Keratinocyte (primary cell): ENCODE measurements around the gene GCFC2. TPM values are rescaled to one million over a fixed set of nuclear protein-coding genes. Genes with fewer than 3 reads are reported as not detected.

ENCODE experiments used
- DNase-seq: peaks from one replicate; pipeline ENCODE4 v3.0.0-alpha.2; 2011; ENCODE audit warnings: low read depth, missing footprints, low spot score
- FAIRE-seq: peaks from 2 replicates; lab custom pipeline; 2011; peaks lifted over from hg19 to GRCh38; lab: Jason Lieb, UNC
- H2AFZ ChIP-seq: 2 replicates; pipeline ENCODE4 v1.6.0; 2012; ENCODE audit warnings: low read length, control low read depth, inconsistent platforms; ENCODE audit not compliant: control insufficient read depth
- H3K27ac ChIP-seq: 2 replicates; pipeline ENCODE4 v1.5.1; 2011; ENCODE audit warnings: low read length; ENCODE audit not compliant: control insufficient read depth, insufficient read depth
- H3K27me3 ChIP-seq: 3 replicates; pipeline ENCODE4 v1.6.0; 2011; ENCODE audit warnings: low read length; ENCODE audit not compliant: control insufficient read depth, insufficient read depth; ENCODE audit errors: extremely low read depth
- H3K36me3 ChIP-seq, 2 experiments: 2 replicates in 1 of 2; 3 replicates in 1 of 2; pipeline ENCODE4 v1.5.1; 2011; ENCODE audit warnings: low read length in 2 of 2, mild to moderate bottlenecking in 1 of 2; ENCODE audit not compliant: control insufficient read depth in 2 of 2, insufficient read depth in 2 of 2; ENCODE audit errors: extremely low read depth in 1 of 2
- H3K4me1 ChIP-seq: 3 replicates; pipeline ENCODE4 v1.5.1; 2011; ENCODE audit warnings: low read length; ENCODE audit not compliant: control insufficient read depth, insufficient read depth; ENCODE audit errors: extremely low read depth
- H3K4me2 ChIP-seq: 3 replicates; pipeline ENCODE4 v1.6.0; 2011; ENCODE audit warnings: low read depth, low read length; ENCODE audit not compliant: control insufficient read depth, insufficient read depth; ENCODE audit errors: extremely low read depth
- H3K4me3 ChIP-seq, 3 experiments: fragments of 200-600 bp in 1 of 3; sonication (generic) in 1 of 3; 2 replicates in 2 of 3; 3 replicates in 1 of 3; pipeline ENCODE4 v1.5.1; 2011 to 2016; ENCODE audit warnings: low read length in 3 of 3, mild to moderate bottlenecking in 3 of 3, control low read depth in 2 of 3, inconsistent platforms in 1 of 3, low read depth in 1 of 3, mixed read lengths in 1 of 3, mixed run types in 1 of 3, moderate library complexity in 1 of 3; ENCODE audit not compliant: control insufficient read depth in 2 of 3, insufficient read depth in 2 of 3; ENCODE audit errors: extremely low read depth in 1 of 3
- H3K79me2 ChIP-seq: 2 replicates; pipeline ENCODE4 v1.6.0; 2012; ENCODE audit warnings: low read length; ENCODE audit not compliant: control insufficient read depth, insufficient read depth
- H3K9ac ChIP-seq: 3 replicates; pipeline ENCODE4 v1.6.0; 2011; ENCODE audit warnings: low read length; ENCODE audit not compliant: control insufficient read depth, insufficient read depth; ENCODE audit errors: extremely low read depth
- H3K9me1 ChIP-seq: 3 replicates; pipeline ENCODE4 v1.6.0; 2011; ENCODE audit warnings: low read length; ENCODE audit not compliant: control insufficient read depth, insufficient read depth; ENCODE audit errors: extremely low read depth
- H3K9me3 ChIP-seq: 2 replicates; pipeline ENCODE4 v1.5.1; 2012; ENCODE audit warnings: low read depth, low read length; ENCODE audit not compliant: control insufficient read depth
- H4K20me1 ChIP-seq: 3 replicates; pipeline ENCODE4 v1.6.0; 2011; ENCODE audit warnings: low read length; ENCODE audit not compliant: control insufficient read depth, insufficient read depth; ENCODE audit errors: extremely low read depth
- EZH2 ChIP-seq: IDR thresholded peaks from one replicate; pipeline ENCODE4 v1.6.1; 2012; ENCODE audit warnings: inconsistent platforms, mild to moderate bottlenecking, low read length, moderate library complexity
- dilution Hi-C: fragments of 300-500 bp; cut with MboI; formaldehyde crosslinking; loops from one replicate; pipeline ENCODE4 v1.7.0; 2020; ENCODE audit warnings: low sequenced_read_pairs; ENCODE audit not compliant: extremely low pct_ligation_motif_present
- polyA plus RNA-seq, 5 experiments: library from polyadenylated mRNA; depleted of rRNA in 3 of 5; stranded (reverse) in 3 of 5; stranded (forward) in 1 of 5; unstranded in 1 of 5; fragments of >200 nt; gene quantifications; 1 replicate in 1 of 5; 2 replicates in 3 of 5; 3 replicates in 1 of 5; pipeline versions ENCODE4 v1.2.1 to v1.2.3, GENCODE V29; 2011 to 2012; ENCODE audit warnings: missing spikeins in 2 of 5, low read depth in 1 of 5, low replicate concordance in 1 of 5
- TF ChIP-seq, protein P1 (sequence below), 3 experiments: IDR thresholded peaks in 1 of 3; conservative IDR thresholded peaks in 1 of 3; optimal IDR thresholded peaks in 1 of 3; 2 replicates in 2 of 3; 3 replicates in 1 of 3; pipeline versions ENCODE3 to v1.5.1; 2011; ENCODE audit warnings: low read length in 3 of 3, mild to moderate bottlenecking in 3 of 3, moderate library complexity in 2 of 3, control low read depth in 1 of 3, inconsistent platforms in 1 of 3; ENCODE audit not compliant: insufficient read depth in 2 of 3; ENCODE audit errors: extremely low read depth in 1 of 3

GCFC2 gene
- polyA plus RNA-seq, 1 donor (not counting 4 experiments of a cell fraction or from before 2014, with no cell fraction given) = 17.0 TPM

DNA sequence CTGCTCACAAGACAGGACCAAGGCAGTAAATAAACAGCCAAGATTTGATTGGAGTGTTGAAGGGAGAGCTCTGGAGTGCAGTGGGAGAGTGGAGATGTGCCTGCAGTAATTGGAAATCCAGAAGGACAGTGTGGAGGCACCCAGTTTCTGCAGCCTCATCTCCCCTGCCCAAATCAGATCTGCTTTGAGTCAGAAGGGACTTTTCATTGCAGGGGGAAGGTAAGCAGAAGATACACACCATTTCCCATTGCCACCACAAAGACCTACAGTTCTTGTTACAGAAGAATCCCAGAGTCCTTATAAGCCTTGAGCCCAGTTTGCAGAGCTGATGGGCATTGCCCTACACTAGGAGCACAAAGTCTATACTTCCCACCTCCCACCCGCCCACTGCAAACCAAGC lies 27.2 kb upstream of the GCFC2 start:
- Histone ChIP-seq H3K36me3 (no peaks in the 10 kb centered on the region), H2AFZ (no peak overlapping the region), H3K79me2 (no peaks in the 10 kb centered on the region), H3K4me3 (no peak overlapping the region), H3K9me1 (no peaks in the 10 kb centered on the region), H3K27ac (no peak overlapping the region), H3K9ac (no peak overlapping the region), H4K20me1 (no peaks in the 10 kb centered on the region), H3K27me3 (no peaks in the 10 kb centered on the region), H3K4me1 (no peaks in the 10 kb centered on the region), H3K4me2 (no peak overlapping the region), H3K9me3 (no peaks in the 10 kb centered on the region)
- dilution Hi-C loops = no loop called here
- no peak for TF ChIP-seq EZH2
- TF ChIP-seq, protein P1, sequence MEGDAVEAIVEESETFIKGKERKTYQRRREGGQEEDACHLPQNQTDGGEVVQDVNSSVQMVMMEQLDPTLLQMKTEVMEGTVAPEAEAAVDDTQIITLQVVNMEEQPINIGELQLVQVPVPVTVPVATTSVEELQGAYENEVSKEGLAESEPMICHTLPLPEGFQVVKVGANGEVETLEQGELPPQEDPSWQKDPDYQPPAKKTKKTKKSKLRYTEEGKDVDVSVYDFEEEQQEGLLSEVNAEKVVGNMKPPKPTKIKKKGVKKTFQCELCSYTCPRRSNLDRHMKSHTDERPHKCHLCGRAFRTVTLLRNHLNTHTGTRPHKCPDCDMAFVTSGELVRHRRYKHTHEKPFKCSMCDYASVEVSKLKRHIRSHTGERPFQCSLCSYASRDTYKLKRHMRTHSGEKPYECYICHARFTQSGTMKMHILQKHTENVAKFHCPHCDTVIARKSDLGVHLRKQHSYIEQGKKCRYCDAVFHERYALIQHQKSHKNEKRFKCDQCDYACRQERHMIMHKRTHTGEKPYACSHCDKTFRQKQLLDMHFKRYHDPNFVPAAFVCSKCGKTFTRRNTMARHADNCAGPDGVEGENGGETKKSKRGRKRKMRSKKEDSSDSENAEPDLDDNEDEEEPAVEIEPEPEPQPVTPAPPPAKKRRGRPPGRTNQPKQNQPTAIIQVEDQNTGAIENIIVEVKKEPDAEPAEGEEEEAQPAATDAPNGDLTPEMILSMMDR (optimal IDR thresholded peaks at IDR 0.05 in 1 of 3, IDR thresholded peaks at IDR 0.05 in 1 of 3, conservative IDR thresholded peaks at IDR 0.05 in 1 of 3; ENCODE audit: extremely low read depth in 1 of 3, insufficient read depth in 2 of 3, low read length in 3 of 3) = no peak
- FAIRE-seq (no peak), DNase-seq (no peak)

DNA sequence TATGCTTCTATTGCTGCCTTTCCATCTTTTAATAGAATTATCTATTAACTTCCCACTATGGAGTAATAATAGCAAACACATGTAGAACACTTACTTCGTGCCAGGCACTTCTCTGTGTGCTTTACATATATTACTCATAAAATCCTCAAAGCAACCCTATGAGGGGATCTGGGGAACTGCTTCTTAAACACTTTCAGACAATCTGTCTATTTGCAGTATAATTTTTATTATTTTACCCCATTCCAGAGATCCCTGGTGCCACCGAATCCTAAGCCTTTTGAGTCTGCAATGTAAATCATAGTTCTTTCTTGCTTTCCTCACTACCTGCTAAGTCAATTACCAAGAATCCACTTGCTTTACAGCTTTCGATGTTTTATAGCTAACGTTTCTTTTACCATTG lies 25.6 kb upstream of the GCFC2 start:
- H3K79me2 ChIP-seq = no peaks in the 10 kb centered on the region
- no peak overlapping the region for H3K27ac ChIP-seq
- H4K20me1 ChIP-seq = no peaks in the 10 kb centered on the region
- dilution Hi-C loops = no loop called here
- no peaks in the 10 kb centered on the region for H3K4me1 ChIP-seq
- DNase-seq = no peak
- H3K4me3 ChIP-seq = no peak overlapping the region
- no peak overlapping the region for H2AFZ ChIP-seq
- no peak overlapping the region for H3K9ac ChIP-seq
- no peaks in the 10 kb centered on the region for H3K9me3 ChIP-seq
- no peaks in the 10 kb centered on the region for H3K27me3 ChIP-seq
- TF ChIP-seq, protein P1 (optimal IDR thresholded peaks at IDR 0.05 in 1 of 3, IDR thresholded peaks at IDR 0.05 in 1 of 3, conservative IDR thresholded peaks at IDR 0.05 in 1 of 3; ENCODE audit: extremely low read depth in 1 of 3, insufficient read depth in 2 of 3, low read length in 3 of 3) = no peak
- TF ChIP-seq EZH2 = no peak
- H3K36me3 ChIP-seq = no peaks in the 10 kb centered on the region
- no peak for FAIRE-seq
- H3K4me2 ChIP-seq = no peak overlapping the region
- no peaks in the 10 kb centered on the region for H3K9me1 ChIP-seq
